ENCODE results near the gene PSMD13.
"Not testable (repeated sequence)": the region's sequence is repeated elsewhere in the genome, so short reads cannot be mapped to it uniquely, and the experiment has no call there.

Gene PSMD13

DNA sequence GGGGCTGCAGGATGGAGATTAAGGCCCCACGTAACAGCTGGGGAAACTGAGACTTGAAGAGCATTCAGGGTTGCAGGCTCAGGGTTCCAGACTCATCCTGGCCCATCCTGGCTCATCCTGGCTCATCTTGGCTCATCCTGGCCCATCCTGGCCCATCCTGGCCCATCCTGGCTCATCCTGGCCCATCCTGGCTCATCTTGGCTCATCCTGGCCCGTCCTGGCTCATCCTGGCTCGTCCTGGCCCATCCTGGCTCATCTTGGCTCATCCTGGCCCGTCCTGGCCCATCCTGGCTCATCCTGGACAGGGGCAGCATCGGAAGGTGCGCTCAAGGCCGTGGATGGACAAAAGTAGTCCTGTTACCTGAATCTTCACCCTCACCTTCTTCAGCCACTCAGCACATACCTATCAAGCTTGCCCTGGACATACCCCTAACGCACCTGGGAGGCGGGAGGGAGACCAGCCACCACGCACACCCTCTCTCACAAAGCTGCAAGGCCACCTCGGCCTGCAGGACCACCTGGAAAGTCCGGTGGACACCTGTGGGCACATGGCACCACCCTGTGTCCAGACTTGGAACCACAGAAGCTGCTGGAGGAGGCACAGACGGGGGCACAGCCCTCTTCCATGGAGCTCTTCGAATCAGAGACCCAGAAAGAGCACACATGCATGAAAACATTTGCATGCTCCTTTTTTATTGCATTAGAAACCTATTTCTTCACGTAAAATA is 21.2 kb downstream of the PSMD13 start:
- Histone ChIP-seq H3K27me3 (ENCODE audit: control insufficient read depth in 2 of 2, insufficient read depth in 2 of 2, low read length in 2 of 2) (no peaks in the 10 kb centered on the region), H3K9ac (ENCODE audit: low read depth in 1 of 2, low read length in 2 of 2) (no peak overlapping the region), H3K4me3 (ENCODE audit: low read length in 2 of 2) (no peak overlapping the region), H3K27ac (ENCODE audit: low read depth in 2 of 2, low read length in 2 of 2) (no peak overlapping the region), H3K36me3 (ENCODE audit: control insufficient read depth in 2 of 2, insufficient read depth in 2 of 2, low read length in 2 of 2) (peaks cover 8 to 10% of the 10 kb centered on the region in 2 donors), H3K4me1 (ENCODE audit: control insufficient read depth in 2 of 2, insufficient read depth in 2 of 2, low read length in 2 of 2) (no peaks in the 10 kb centered on the region), H3K9me3 (ENCODE audit: control insufficient read depth in 2 of 2, low read length in 2 of 2) (no peaks in the 10 kb centered on the region)

DNA sequence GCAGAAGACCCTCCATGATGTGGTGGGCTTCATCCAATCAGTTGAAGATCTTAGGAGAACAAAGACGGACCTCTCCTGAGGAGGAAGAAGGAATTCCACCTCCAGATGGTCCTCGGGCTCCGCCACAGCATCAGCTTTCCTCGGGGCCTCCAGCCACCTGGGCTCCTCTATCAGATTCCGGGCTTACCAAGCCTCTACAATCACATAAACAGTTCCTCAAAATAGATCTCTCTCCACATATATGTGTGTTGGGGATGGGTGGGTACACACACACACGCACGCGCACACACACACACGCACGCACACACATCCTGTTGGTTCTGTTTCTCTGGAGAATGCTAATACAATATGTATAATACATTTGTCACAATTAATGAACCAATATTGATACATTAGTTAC is 22.6 kb downstream of the PSMD13 start:
- H3K9me3 ChIP-seq (ENCODE audit: control insufficient read depth in 2 of 2, low read length in 2 of 2) = no peaks in the 10 kb centered on the region
- no peaks in the 10 kb centered on the region for H3K27me3 ChIP-seq (ENCODE audit: control insufficient read depth in 2 of 2, insufficient read depth in 2 of 2, low read length in 2 of 2)
- H3K9ac ChIP-seq (ENCODE audit: low read depth in 1 of 2, low read length in 2 of 2) = no peak overlapping the region
- H3K36me3 ChIP-seq (ENCODE audit: control insufficient read depth in 2 of 2, insufficient read depth in 2 of 2, low read length in 2 of 2) = no peaks in the 10 kb centered on the region
- H3K4me1 ChIP-seq (ENCODE audit: control insufficient read depth in 2 of 2, insufficient read depth in 2 of 2, low read length in 2 of 2) = no peaks in the 10 kb centered on the region
- H3K27ac ChIP-seq (ENCODE audit: low read depth in 2 of 2, low read length in 2 of 2) = no peak overlapping the region
- no peak overlapping the region for H3K4me3 ChIP-seq (ENCODE audit: low read length in 2 of 2)

DNA sequence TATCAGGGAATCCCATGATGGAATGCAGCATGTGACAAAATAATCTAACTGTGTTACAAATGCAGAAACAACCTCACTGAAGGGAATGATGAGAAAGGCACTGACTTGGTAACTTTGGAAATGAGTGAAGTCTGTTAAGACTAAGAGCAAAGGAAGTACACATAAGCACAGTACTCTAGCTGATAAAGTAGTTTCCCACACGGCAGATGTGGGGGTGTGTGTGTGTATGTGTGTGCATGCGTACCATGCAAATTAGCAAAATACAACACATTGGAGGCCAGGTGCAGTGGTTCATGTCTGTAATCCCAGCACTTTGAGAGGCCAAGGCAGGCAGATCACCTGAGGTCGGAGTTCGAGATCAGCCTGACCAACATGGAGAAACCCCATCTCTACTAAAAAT is 24.8 kb downstream of the PSMD13 start:
- Histone ChIP-seq H3K9ac (ENCODE audit: low read depth in 1 of 2, low read length in 2 of 2) (no peak overlapping the region), H3K27ac (ENCODE audit: low read depth in 2 of 2, low read length in 2 of 2) (no peak overlapping the region), H3K4me1 (ENCODE audit: control insufficient read depth in 2 of 2, insufficient read depth in 2 of 2, low read length in 2 of 2) (no peaks in the 10 kb centered on the region), H3K9me3 (ENCODE audit: control insufficient read depth in 2 of 2, low read length in 2 of 2) (no peaks in the 10 kb centered on the region), H3K36me3 (ENCODE audit: control insufficient read depth in 2 of 2, insufficient read depth in 2 of 2, low read length in 2 of 2) (no peaks in the 10 kb centered on the region), H3K4me3 (ENCODE audit: low read length in 2 of 2) (no peak overlapping the region), H3K27me3 (ENCODE audit: control insufficient read depth in 2 of 2, insufficient read depth in 2 of 2, low read length in 2 of 2) (no peaks in the 10 kb centered on the region)

DNA sequence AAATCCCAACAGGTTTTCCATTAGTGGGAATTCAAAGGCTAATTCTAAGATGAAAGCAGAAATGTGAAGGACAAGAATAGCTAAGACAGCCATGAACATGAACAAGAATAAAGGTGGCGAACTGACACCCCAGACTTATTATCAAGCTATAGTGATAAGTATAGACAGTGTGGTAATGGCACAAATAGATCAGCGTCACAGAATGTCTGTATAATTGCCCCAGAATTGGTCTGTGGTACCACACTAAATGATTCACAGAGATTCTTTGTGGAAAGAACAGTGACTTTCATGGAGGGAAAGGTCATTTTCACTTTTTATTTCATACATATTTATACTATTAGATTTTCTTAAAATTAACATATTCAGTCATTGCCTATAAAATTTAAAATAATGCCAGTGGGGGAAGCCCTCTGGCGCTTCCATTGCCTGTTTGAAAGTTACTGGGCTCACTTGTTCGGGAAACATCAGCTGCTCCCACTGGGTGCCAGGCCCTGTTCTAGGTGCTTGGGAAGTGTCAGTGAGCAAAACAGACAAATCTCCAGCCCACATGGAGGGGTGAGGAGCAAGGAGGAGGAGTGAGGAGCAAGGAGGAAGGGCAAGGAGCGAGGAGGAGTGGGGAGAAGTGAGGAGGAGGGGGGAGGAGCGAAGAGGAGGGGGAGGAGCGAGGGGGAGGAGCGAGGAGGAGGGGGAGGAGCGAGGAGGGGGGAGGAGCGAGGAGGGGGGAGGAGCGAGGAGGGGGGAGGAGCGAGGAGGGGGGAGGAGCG is 30.1 kb downstream of the PSMD13 start:
- Histone ChIP-seq H3K27me3 (ENCODE audit: control insufficient read depth in 2 of 2, insufficient read depth in 2 of 2, low read length in 2 of 2) (no peaks in the 10 kb centered on the region), H3K9me3 (ENCODE audit: control insufficient read depth in 2 of 2, low read length in 2 of 2) (no peaks in the 10 kb centered on the region), H3K4me1 (ENCODE audit: control insufficient read depth in 2 of 2, insufficient read depth in 2 of 2, low read length in 2 of 2) (peaks cover 10 to 13% of the 10 kb centered on the region in 2 donors), H3K27ac (ENCODE audit: low read depth in 2 of 2, low read length in 2 of 2) (no peak overlapping the region), H3K9ac (ENCODE audit: low read depth in 1 of 2, low read length in 2 of 2) (no peak overlapping the region), H3K36me3 (ENCODE audit: control insufficient read depth in 2 of 2, insufficient read depth in 2 of 2, low read length in 2 of 2) (no peaks in the 10 kb centered on the region), H3K4me3 (ENCODE audit: low read length in 2 of 2) (peak overlapping the region in 1 of 2 donors; percentile 20)

DNA sequence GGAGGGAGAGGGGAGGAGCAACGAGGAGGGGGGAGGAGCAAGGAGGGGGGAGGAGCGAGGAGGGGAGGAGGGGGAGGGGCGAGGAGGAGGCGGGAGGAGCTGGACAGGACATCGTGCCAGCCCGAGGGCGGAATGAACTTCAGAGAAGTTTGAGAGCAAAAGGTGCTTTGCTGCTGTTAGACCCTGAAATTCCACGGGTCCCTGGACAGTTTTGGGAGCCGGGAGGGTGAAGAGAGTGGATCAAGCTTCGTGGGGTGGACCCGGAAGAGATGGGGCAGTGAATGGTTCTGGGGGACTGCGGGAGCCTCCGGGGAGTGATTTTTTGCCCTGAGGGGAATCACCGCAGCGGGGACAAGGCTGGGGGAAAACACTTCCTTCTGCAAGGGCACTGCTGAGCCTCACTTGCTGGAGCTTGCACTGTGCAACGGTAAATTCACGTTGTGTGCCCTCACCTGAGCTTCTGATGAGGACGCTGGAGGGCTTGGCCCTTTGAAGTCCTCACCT is 30.8 kb downstream of the PSMD13 start:
- Histone ChIP-seq H3K36me3 (ENCODE audit: control insufficient read depth in 2 of 2, insufficient read depth in 2 of 2, low read length in 2 of 2) (no peaks in the 10 kb centered on the region), H3K9ac (ENCODE audit: low read depth in 1 of 2, low read length in 2 of 2) (peak overlapping the region; percentile 68 to 70), H3K4me1 (ENCODE audit: control insufficient read depth in 2 of 2, insufficient read depth in 2 of 2, low read length in 2 of 2) (peaks cover 10 to 13% of the 10 kb centered on the region in 2 donors), H3K9me3 (ENCODE audit: control insufficient read depth in 2 of 2, low read length in 2 of 2) (no peaks in the 10 kb centered on the region), H3K4me3 (ENCODE audit: low read length in 2 of 2) (peak overlapping the region; percentile 50 to 73), H3K27me3 (ENCODE audit: control insufficient read depth in 2 of 2, insufficient read depth in 2 of 2, low read length in 2 of 2) (no peaks in the 10 kb centered on the region), H3K27ac (ENCODE audit: low read depth in 2 of 2, low read length in 2 of 2) (peak overlapping the region; percentile 76 to 92)

DNA sequence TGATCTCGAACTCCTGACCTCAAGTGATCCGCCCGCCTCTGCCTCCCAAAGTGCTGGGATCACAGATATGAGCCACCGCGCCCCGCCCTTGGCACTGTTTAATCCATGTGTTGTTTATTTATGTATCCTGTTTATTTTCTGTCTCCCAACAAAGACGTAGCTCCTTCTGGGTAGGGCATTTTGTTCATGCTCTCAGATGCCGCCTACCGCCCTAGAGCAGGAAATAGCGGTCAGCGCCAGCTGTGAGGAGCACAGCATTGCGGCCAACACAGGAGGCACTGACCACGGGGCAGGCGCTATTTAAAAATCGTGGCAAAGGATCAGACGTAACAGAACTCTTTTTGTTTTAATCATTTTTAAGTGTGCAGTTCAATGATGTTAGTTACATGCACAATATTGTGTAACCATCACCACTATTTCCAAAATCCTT is 32.0 kb downstream of the PSMD13 start:
- not testable (repeated sequence) for H3K36me3 ChIP-seq (ENCODE audit: control insufficient read depth in 2 of 2, insufficient read depth in 2 of 2, low read length in 2 of 2); H3K9me3 ChIP-seq (ENCODE audit: control insufficient read depth in 2 of 2, low read length in 2 of 2); H3K27me3 ChIP-seq (ENCODE audit: control insufficient read depth in 2 of 2, insufficient read depth in 2 of 2, low read length in 2 of 2)
- Histone ChIP-seq H3K9ac (ENCODE audit: low read depth in 1 of 2, low read length in 2 of 2) (peak overlapping the region; percentile 48 to 68), H3K27ac (ENCODE audit: low read depth in 2 of 2, low read length in 2 of 2) (peak overlapping the region; percentile 76 to 92), H3K4me1 (ENCODE audit: control insufficient read depth in 2 of 2, insufficient read depth in 2 of 2, low read length in 2 of 2) (peaks cover 10 to 13% of the 10 kb centered on the region in 2 donors), H3K4me3 (ENCODE audit: low read length in 2 of 2) (peak overlapping the region in 1 of 2 donors; percentile 73)

DNA sequence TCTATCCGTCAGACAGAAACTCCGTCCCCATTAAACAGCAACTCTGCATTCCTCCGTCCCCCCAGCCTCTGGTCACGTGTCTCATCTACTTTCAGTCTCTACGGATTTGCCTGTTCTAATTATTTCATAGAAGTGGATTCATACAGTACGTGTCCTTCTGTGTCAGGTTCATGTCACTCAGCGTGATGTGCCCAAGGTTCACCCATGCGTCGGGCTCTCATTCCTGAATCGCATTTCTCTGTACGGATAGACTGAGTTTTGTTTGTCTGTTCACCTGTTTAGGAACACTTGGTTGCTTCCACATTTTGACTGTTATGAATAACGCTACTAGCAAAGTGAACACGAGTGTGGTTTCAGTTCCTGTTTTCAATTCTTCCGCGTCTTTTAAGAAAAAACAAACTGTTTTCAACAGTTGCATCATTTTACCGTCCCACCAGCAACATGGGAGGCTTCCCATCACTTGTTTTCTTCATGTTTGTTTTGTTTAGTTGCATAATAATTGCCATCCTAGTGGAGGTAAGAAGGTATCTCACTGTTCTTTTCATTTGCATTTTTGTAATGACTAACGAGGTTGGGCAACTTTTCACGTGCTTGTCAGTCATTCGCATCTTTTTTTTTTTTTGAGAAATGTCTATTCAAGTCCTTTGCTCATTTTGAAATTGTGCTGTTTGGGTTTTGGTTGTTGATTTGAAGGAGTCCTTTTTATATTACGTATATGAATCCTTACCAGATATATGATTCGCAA is 32.5 kb downstream of the PSMD13 start:
- H3K4me1 ChIP-seq (ENCODE audit: control insufficient read depth in 2 of 2, insufficient read depth in 2 of 2, low read length in 2 of 2) = peaks cover 10 to 13% of the 10 kb centered on the region in 2 donors
- H3K9me3 ChIP-seq (ENCODE audit: control insufficient read depth in 2 of 2, low read length in 2 of 2) = no peaks in the 10 kb centered on the region
- H3K4me3 ChIP-seq (ENCODE audit: low read length in 2 of 2) = peak overlapping the region; percentile 7 to 73
- H3K9ac ChIP-seq (ENCODE audit: low read depth in 1 of 2, low read length in 2 of 2) = peak overlapping the region in 1 of 2 donors; percentile 48
- H3K27ac ChIP-seq (ENCODE audit: low read depth in 2 of 2, low read length in 2 of 2) = peak overlapping the region; percentile 76 to 92
- no peaks in the 10 kb centered on the region for H3K36me3 ChIP-seq (ENCODE audit: control insufficient read depth in 2 of 2, insufficient read depth in 2 of 2, low read length in 2 of 2)
- no peaks in the 10 kb centered on the region for H3K27me3 ChIP-seq (ENCODE audit: control insufficient read depth in 2 of 2, insufficient read depth in 2 of 2, low read length in 2 of 2)

DNA sequence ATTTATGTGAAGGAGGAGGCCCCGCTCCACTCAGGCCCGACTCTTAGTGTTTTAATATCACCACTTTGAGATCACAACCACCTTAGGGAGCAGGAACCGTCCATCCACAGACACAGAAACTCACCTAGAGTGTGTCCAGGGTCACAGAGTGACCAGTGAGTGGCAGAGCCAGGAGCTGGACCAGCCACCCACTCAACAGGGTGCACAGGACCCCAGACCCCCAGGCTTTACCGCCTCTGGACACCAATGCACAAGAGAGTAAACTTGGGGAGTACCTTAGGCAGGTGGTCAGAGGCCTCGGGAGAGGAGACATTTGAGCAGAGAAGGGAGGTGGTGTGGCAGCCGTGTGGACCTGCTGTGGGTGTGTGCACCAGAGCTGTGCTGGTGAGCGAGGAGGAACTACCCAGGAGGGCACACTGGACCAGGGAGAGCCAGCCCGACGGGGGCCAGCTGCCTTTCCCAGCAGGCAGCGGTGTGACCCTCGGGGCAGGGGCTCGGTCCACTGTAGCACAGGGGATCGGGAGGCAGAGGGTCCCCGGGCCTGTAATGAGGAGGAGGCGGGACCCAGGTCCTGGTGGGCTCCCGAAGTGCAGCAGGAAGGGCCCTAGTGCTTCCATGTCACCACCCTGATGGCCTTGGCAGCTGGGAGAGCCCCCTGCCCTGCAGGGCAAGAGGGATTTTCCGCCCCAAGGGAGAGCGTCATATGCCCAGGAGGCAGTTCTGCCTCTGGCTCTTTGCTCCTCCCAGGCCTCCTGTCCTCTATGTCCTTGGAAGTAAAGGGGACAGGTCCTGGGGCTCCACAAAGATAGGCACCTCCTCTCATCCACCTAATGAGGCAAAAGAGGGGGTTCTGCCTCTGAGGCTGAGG is 33.9 kb downstream of the PSMD13 start:
- Histone ChIP-seq H3K27ac (ENCODE audit: low read depth in 2 of 2, low read length in 2 of 2) (peak overlapping the region; percentile 64 to 74), H3K9me3 (ENCODE audit: control insufficient read depth in 2 of 2, low read length in 2 of 2) (no peaks in the 10 kb centered on the region), H3K4me1 (ENCODE audit: control insufficient read depth in 2 of 2, insufficient read depth in 2 of 2, low read length in 2 of 2) (peaks cover 10 to 13% of the 10 kb centered on the region in 2 donors), H3K27me3 (ENCODE audit: control insufficient read depth in 2 of 2, insufficient read depth in 2 of 2, low read length in 2 of 2) (no peaks in the 10 kb centered on the region), H3K9ac (ENCODE audit: low read depth in 1 of 2, low read length in 2 of 2) (no peak overlapping the region), H3K4me3 (ENCODE audit: low read length in 2 of 2) (no peak overlapping the region), H3K36me3 (ENCODE audit: control insufficient read depth in 2 of 2, insufficient read depth in 2 of 2, low read length in 2 of 2) (no peaks in the 10 kb centered on the region)

DNA sequence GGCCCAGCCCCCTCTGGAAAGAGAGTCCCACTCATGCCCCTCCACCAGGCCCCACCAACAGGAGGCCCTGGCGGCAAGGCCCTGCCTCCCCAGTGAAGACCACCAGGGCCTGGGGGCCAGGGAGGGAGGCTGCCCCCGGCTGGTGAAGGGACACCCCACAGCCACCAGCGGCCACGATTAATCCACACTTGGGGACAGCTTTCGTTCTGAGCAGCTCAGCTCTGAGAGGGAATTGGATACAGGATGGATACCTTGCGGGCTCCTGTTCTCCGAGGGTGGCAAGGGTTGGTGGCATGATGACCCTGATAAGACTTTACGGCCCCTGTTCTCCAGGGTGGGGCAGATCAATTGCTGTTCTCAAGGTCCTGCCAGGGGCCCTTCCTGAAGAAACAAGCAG is 34.5 kb downstream of the PSMD13 start:
- Histone ChIP-seq H3K36me3 (ENCODE audit: control insufficient read depth in 2 of 2, insufficient read depth in 2 of 2, low read length in 2 of 2) (no peaks in the 10 kb centered on the region), H3K4me1 (ENCODE audit: control insufficient read depth in 2 of 2, insufficient read depth in 2 of 2, low read length in 2 of 2) (peaks cover 10 to 13% of the 10 kb centered on the region in 2 donors), H3K9ac (ENCODE audit: low read depth in 1 of 2, low read length in 2 of 2) (no peak overlapping the region), H3K9me3 (ENCODE audit: control insufficient read depth in 2 of 2, low read length in 2 of 2) (no peaks in the 10 kb centered on the region), H3K27ac (ENCODE audit: low read depth in 2 of 2, low read length in 2 of 2) (peak overlapping the region in 1 of 2 donors; percentile 74), H3K4me3 (ENCODE audit: low read length in 2 of 2) (no peak overlapping the region), H3K27me3 (ENCODE audit: control insufficient read depth in 2 of 2, insufficient read depth in 2 of 2, low read length in 2 of 2) (no peaks in the 10 kb centered on the region)
